ENCODE data around the gene UST. TPM values are rescaled to one million over a fixed set of nuclear protein-coding genes. Genes with fewer than 3 reads are reported as not detected.

The UST gene
- total and polyA plus RNA-seq, 2 donors (not counting 1 experiment from before 2014, with no cell fraction given), result 7.3 to 16.9 TPM

- Histone ChIP-seq H3K27me3 (replicated peaks in 1 of 4; ENCODE audit: control extremely low read depth in 1 of 4, control insufficient read depth in 3 of 4, insufficient read depth in 4 of 4, low read length in 3 of 4) (no peaks in the 10 kb centered on the region), H3K9ac (ENCODE audit: low read length) (peak overlapping the region; percentile 89), H2AFZ (ENCODE audit: insufficient read depth, low read depth, low read length, poor library complexity, severe bottlenecking) (peak overlapping the region; percentile 92), H3K79me2 (ENCODE audit: control insufficient read depth, insufficient read depth, low read length) (peaks cover 48% of the 10 kb centered on the region), H3K36me3 (replicated peaks in 1 of 2; ENCODE audit: control extremely low read depth in 1 of 2, control insufficient read depth in 1 of 2, extremely low read depth in 1 of 2, insufficient read depth in 2 of 2, low read length in 1 of 2) (no peaks in the 10 kb centered on the region), H3K4me2 (replicated peaks; ENCODE audit: low read depth, low read length, poor library complexity, severe bottlenecking) (peak overlapping the region; percentile 94), H4K20me1 (ENCODE audit: control insufficient read depth, insufficient read depth, low read length, poor library complexity, severe bottlenecking) (no peaks in the 10 kb centered on the region), H3K4me1 (ENCODE audit: control insufficient read depth in 2 of 2, insufficient read depth in 2 of 2, low read length in 2 of 2) (peaks cover 18 to 30% of the 10 kb centered on the region in 2 donors), H3K4me3 (ENCODE audit: control extremely low read depth in 1 of 5, extremely low read depth in 1 of 5, insufficient read depth in 1 of 5, low read depth in 2 of 5, low read length in 4 of 5) (peak overlapping the region; percentile 65 to 92 (median 84)), H3K27ac (ENCODE audit: low read length in 2 of 2) (peak overlapping the region; percentile 72 to 88), H3K9me3 (ENCODE audit: control extremely low read depth in 1 of 3, control insufficient read depth in 2 of 3, insufficient read depth in 1 of 3, low read length in 2 of 3) (no peaks in the 10 kb centered on the region)
- no peak for TF ChIP-seq EZH2 (IDR thresholded peaks at IDR 0.05; ENCODE audit: borderline replicate concordance, insufficient read depth, low read depth, low read length, poor library complexity, severe bottlenecking)
- TF ChIP-seq, protein P1, sequence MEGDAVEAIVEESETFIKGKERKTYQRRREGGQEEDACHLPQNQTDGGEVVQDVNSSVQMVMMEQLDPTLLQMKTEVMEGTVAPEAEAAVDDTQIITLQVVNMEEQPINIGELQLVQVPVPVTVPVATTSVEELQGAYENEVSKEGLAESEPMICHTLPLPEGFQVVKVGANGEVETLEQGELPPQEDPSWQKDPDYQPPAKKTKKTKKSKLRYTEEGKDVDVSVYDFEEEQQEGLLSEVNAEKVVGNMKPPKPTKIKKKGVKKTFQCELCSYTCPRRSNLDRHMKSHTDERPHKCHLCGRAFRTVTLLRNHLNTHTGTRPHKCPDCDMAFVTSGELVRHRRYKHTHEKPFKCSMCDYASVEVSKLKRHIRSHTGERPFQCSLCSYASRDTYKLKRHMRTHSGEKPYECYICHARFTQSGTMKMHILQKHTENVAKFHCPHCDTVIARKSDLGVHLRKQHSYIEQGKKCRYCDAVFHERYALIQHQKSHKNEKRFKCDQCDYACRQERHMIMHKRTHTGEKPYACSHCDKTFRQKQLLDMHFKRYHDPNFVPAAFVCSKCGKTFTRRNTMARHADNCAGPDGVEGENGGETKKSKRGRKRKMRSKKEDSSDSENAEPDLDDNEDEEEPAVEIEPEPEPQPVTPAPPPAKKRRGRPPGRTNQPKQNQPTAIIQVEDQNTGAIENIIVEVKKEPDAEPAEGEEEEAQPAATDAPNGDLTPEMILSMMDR (IDR thresholded peaks at IDR 0.05), result no peak
- 0% methylated on average over 45 of the region's 45 CpGs for WGBS (ENCODE audit: insufficient coverage)
- ChIA-PET POLR2A (interaction anchor here (3.6 kb wide), 1 partner anchor 13 kb away, joined by 45 read pairs; no protein-coding TSS in a partner anchor), CTCF (interaction anchor here (0.9 to 5.8 kb wide), 12 partner anchors 12 to 281 kb away, joined by 3 to 63 read pairs (median 6); no protein-coding TSS in a partner anchor)
- Mint-ChIP-seq H3K9me3 (ENCODE audit: insufficient read depth) (no peaks in the 10 kb centered on the region), H3K4me3 (peak overlapping the region; percentile 98), H3K27me3 (no peaks in the 10 kb centered on the region), H3K4me1 (peaks cover 40% of the 10 kb centered on the region), H3K27ac (peak overlapping the region; percentile 91)
- no peak for DNase-seq
- no peak for ATAC-seq (ENCODE audit: low read depth)
- intact Hi-C loops (cut with micrococcal nuclease), result loop anchor here (2.0 to 5.0 kb wide), 6 partner anchors 34 to 280 kb away; no protein-coding TSS in a partner anchor
These were observed 278 bp downstream of the UST start for GRCh38 chr6:148747145-148747470.

DNA sequence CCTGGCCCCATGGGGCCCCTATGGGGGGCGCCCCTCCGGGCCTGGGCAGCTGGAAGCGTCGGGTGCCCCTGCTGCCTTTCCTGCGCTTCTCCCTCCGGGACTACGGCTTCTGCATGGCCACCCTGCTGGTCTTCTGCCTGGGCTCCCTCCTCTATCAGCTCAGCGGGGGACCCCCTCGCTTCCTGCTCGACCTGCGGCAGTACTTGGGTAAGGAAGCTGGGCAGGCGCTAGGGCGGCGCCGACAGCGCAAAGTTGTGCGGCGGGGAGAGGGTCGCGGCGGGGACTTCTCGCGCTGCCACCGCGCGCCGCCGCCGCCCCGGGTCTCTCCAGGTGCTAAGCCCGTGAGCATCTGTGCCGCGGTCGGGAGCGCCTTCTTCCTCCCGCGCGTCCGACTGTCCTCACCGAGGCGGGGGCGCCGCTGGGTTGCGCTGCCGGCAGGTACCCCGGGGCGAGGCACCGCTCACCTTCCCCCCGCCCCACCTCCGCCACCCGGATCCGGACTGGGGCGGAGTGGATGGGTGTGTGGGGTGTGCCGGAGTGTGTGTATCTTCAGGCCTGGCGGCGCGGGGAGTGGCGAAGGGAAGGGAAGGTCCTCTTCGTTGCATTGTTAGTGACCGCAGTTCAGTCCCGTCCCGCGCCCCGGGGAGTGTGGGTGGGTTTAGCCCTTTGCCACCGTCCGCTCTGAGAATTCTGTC lies 788 bp downstream of the UST start:
- Histone ChIP-seq H3K9ac (ENCODE audit: low read length) (peak overlapping the region; percentile 89), H2AFZ (ENCODE audit: insufficient read depth, low read depth, low read length, poor library complexity, severe bottlenecking) (peak overlapping the region; percentile 92), H3K4me1 (ENCODE audit: control insufficient read depth in 2 of 2, insufficient read depth in 2 of 2, low read length in 2 of 2) (peaks cover 18 to 30% of the 10 kb centered on the region in 2 donors), H3K4me2 (replicated peaks; ENCODE audit: low read depth, low read length, poor library complexity, severe bottlenecking) (peak overlapping the region; percentile 94), H3K4me3 (ENCODE audit: control extremely low read depth in 1 of 5, extremely low read depth in 1 of 5, insufficient read depth in 1 of 5, low read depth in 2 of 5, low read length in 4 of 5) (peak overlapping the region; percentile 52 to 92 (median 84)), H3K27ac (ENCODE audit: low read length in 2 of 2) (peak overlapping the region; percentile 72 to 88), H3K36me3 (replicated peaks in 1 of 2; ENCODE audit: control extremely low read depth in 1 of 2, control insufficient read depth in 1 of 2, extremely low read depth in 1 of 2, insufficient read depth in 2 of 2, low read length in 1 of 2) (no peaks in the 10 kb centered on the region), H3K79me2 (ENCODE audit: control insufficient read depth, insufficient read depth, low read length) (peaks cover 53% of the 10 kb centered on the region), H3K27me3 (replicated peaks in 1 of 4; ENCODE audit: control extremely low read depth in 1 of 4, control insufficient read depth in 3 of 4, insufficient read depth in 4 of 4, low read length in 3 of 4) (no peaks in the 10 kb centered on the region), H3K9me3 (ENCODE audit: control extremely low read depth in 1 of 3, control insufficient read depth in 2 of 3, insufficient read depth in 1 of 3, low read length in 2 of 3) (no peaks in the 10 kb centered on the region), H4K20me1 (ENCODE audit: control insufficient read depth, insufficient read depth, low read length, poor library complexity, severe bottlenecking) (no peaks in the 10 kb centered on the region)
- H3K9me3 Mint-ChIP-seq (ENCODE audit: insufficient read depth), result no peaks in the 10 kb centered on the region
- H3K4me3 Mint-ChIP-seq, result peak overlapping the region; percentile 96
- TF ChIP-seq, protein P1 (IDR thresholded peaks at IDR 0.05), result no peak
- TF ChIP-seq EZH2 (IDR thresholded peaks at IDR 0.05; ENCODE audit: borderline replicate concordance, insufficient read depth, low read depth, low read length, poor library complexity, severe bottlenecking), result no peak
- intact Hi-C loops (cut with micrococcal nuclease), result loop anchor here (1.0 to 5.0 kb wide), 7 partner anchors 11 to 279 kb away; no protein-coding TSS in a partner anchor
- WGBS (ENCODE audit: insufficient coverage), result under 1% methylated on average over 53 of the region's 66 CpGs
- no peaks in the 10 kb centered on the region for H3K27me3 Mint-ChIP-seq
- ChIA-PET POLR2A (interaction anchor here (3.6 kb wide), 1 partner anchor 12 kb away, joined by 45 read pairs; no protein-coding TSS in a partner anchor), CTCF (interaction anchor here (0.7 to 5.8 kb wide), 15 partner anchors 11 to 281 kb away, joined by 3 to 63 read pairs (median 5); no protein-coding TSS in a partner anchor)
- ATAC-seq (ENCODE audit: low read depth), result peak; percentile 69
- peaks cover 43% of the 10 kb centered on the region for H3K4me1 Mint-ChIP-seq
- peak overlapping the region; percentile 91 for H3K27ac Mint-ChIP-seq
- peak; percentile 87 for DNase-seq
